HEK293 (cell line): ENCODE results near the gene SNAPIN.

Experiments used
- AEBP2 ChIP-seq: fragments of 450-650 bp; formaldehyde crosslinking; IDR thresholded peaks from 2 replicates; pipeline ENCODE4 v1.5.1; 2016; ENCODE audit warnings: missing biosample characterization, missing genetic modification characterization, borderline replicate concordance
- EGR2 ChIP-seq: fragments of 450-650 bp; formaldehyde crosslinking; IDR thresholded peaks from 2 replicates; pipeline ENCODE4 v1.5.1; 2016; ENCODE audit warnings: low read depth, missing biosample characterization, missing genetic modification characterization
- ELK4 ChIP-seq: IDR thresholded peaks from 2 replicates; pipeline ENCODE4 v1.6.1; 2011; ENCODE audit warnings: mild to moderate bottlenecking, low read depth, low read length, borderline replicate concordance
- MEIS1 ChIP-seq: sonication (generic); formaldehyde crosslinking; IDR thresholded peaks from 2 replicates; pipeline ENCODE4 v1.8.1; 2022; ENCODE audit warnings: missing genetic modification reagents, mild to moderate bottlenecking, borderline replicate concordance
- OVOL3 ChIP-seq: fragments of 450-650 bp; formaldehyde crosslinking; IDR thresholded peaks from 2 replicates; pipeline ENCODE4 v1.5.1; 2016; ENCODE audit warnings: missing biosample characterization, missing genetic modification characterization
- PRDM1 ChIP-seq: fragments of 450-650 bp; formaldehyde crosslinking; IDR thresholded peaks from 2 replicates; pipeline ENCODE4; 2016; ENCODE audit warnings: missing biosample characterization, missing genetic modification characterization
- YY2 ChIP-seq: fragments of 450-650 bp; formaldehyde crosslinking; IDR thresholded peaks from 2 replicates; pipeline ENCODE4 v1.5.1; 2016; ENCODE audit warnings: missing biosample characterization, missing genetic modification characterization
- ZBTB26 ChIP-seq: fragments of 450-650 bp; formaldehyde crosslinking; optimal IDR thresholded peaks from 2 replicates; pipeline ENCODE3; 2016; ENCODE audit warnings: missing biosample characterization, mild to moderate bottlenecking, missing genetic modification characterization
- ZEB2 ChIP-seq: fragments of 450-650 bp; formaldehyde crosslinking; IDR thresholded peaks from 2 replicates; pipeline ENCODE4 v1.5.1; 2016; ENCODE audit warnings: missing biosample characterization, missing genetic modification characterization
- ZFHX2 ChIP-seq: fragments of 450-650 bp; formaldehyde crosslinking; conservative IDR thresholded peaks from 2 replicates; pipeline ENCODE4 v1.5.1; 2016; ENCODE audit warnings: missing biosample characterization, missing genetic modification characterization
- ZNF10 ChIP-seq: fragments of 450-650 bp; formaldehyde crosslinking; IDR thresholded peaks from 2 replicates; pipeline ENCODE4 v1.5.1; 2017; ENCODE audit warnings: missing biosample characterization, missing genetic modification characterization
- ZNF132 ChIP-seq: fragments of 450-650 bp; formaldehyde crosslinking; IDR thresholded peaks from 2 replicates; pipeline ENCODE4 v1.5.1; 2017; ENCODE audit warnings: missing biosample characterization, missing genetic modification characterization, borderline replicate concordance
- ZNF184 ChIP-seq: fragments of 450-650 bp; IDR thresholded peaks from 2 replicates; pipeline ENCODE4 v1.5.1; 2018; ENCODE audit warnings: missing biosample characterization, mild to moderate bottlenecking, missing genetic modification characterization
- ZNF302 ChIP-seq: fragments of 450-650 bp; formaldehyde crosslinking; IDR thresholded peaks from 2 replicates; pipeline ENCODE4 v1.5.1; 2016; ENCODE audit warnings: missing biosample characterization, missing genetic modification characterization, low read depth
- ZNF311 ChIP-seq: fragments of 450-650 bp; formaldehyde crosslinking; IDR thresholded peaks from 2 replicates; pipeline ENCODE4 v1.5.1; 2017; ENCODE audit warnings: missing biosample characterization, missing genetic modification characterization, borderline replicate concordance
- ZNF433 ChIP-seq: fragments of 450-650 bp; formaldehyde crosslinking; IDR thresholded peaks from 2 replicates; pipeline ENCODE4 v1.5.1; 2016; ENCODE audit warnings: missing biosample characterization, missing genetic modification characterization, low read depth
- ZNF48 ChIP-seq: fragments of 450-650 bp; formaldehyde crosslinking; IDR thresholded peaks from 2 replicates; pipeline ENCODE4 v1.5.1; 2016; ENCODE audit warnings: missing biosample characterization, missing genetic modification characterization
- ZNF544 ChIP-seq: fragments of 450-650 bp; formaldehyde crosslinking; IDR thresholded peaks from 2 replicates; pipeline ENCODE4 v1.5.0; 2017; ENCODE audit warnings: missing biosample characterization, missing genetic modification characterization
- ZNF580 ChIP-seq: fragments of 450-650 bp; formaldehyde crosslinking; IDR thresholded peaks from 2 replicates; pipeline ENCODE4 v1.5.1; 2016; ENCODE audit warnings: missing biosample characterization, missing genetic modification characterization
- ZNF623 ChIP-seq: fragments of 450-650 bp; formaldehyde crosslinking; IDR thresholded peaks from 2 replicates; pipeline ENCODE4 v1.5.1; 2016; ENCODE audit warnings: missing biosample characterization, missing genetic modification characterization
- ZNF677 ChIP-seq: fragments of 450-650 bp; IDR thresholded peaks from 2 replicates; pipeline ENCODE4 v1.5.0; 2018; ENCODE audit warnings: missing biosample characterization, mild to moderate bottlenecking, missing genetic modification characterization, moderate library complexity
- TF ChIP-seq, protein P1 (sequence below): sonication (generic); formaldehyde crosslinking; IDR thresholded peaks from 2 replicates; pipeline ENCODE4 v1.8.1; 2022; ENCODE audit warnings: mild to moderate bottlenecking, moderate library complexity, missing genetic modification reagents
- TF ChIP-seq, protein P2 (sequence below): fragments of 450-650 bp; formaldehyde crosslinking; IDR thresholded peaks from 2 replicates; pipeline ENCODE4 v1.5.1; 2017; ENCODE audit warnings: missing biosample characterization, mild to moderate bottlenecking, missing genetic modification characterization, moderate library complexity
- TF ChIP-seq, protein P3 (sequence below): fragments of 450-650 bp; formaldehyde crosslinking; conservative IDR thresholded peaks from 2 replicates; pipeline ENCODE4 v1.5.1; 2016; ENCODE audit warnings: low read depth, missing biosample characterization, missing genetic modification characterization
- TF ChIP-seq, protein P4 (sequence below): fragments of 450-650 bp; formaldehyde crosslinking; IDR thresholded peaks from 2 replicates; pipeline ENCODE4 v1.5.1; 2016; ENCODE audit warnings: missing biosample characterization, missing genetic modification characterization

The SNAPIN gene

GRCh38 chr1:153633754-153634665 is 24.5 kb upstream of the SNAPIN start, which contains the start of gene CHTOP (continued):
- TF ChIP-seq, protein P1, sequence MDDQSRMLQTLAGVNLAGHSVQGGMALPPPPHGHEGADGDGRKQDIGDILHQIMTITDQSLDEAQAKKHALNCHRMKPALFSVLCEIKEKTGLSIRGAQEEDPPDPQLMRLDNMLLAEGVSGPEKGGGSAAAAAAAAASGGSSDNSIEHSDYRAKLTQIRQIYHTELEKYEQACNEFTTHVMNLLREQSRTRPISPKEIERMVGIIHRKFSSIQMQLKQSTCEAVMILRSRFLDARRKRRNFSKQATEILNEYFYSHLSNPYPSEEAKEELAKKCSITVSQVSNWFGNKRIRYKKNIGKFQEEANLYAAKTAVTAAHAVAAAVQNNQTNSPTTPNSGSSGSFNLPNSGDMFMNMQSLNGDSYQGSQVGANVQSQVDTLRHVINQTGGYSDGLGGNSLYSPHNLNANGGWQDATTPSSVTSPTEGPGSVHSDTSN (CRISPR knock-in tag): no peak
- TF ChIP-seq EGR2 (tag by site-specific recombination): peak; percentile 62; the same call in 1 of the 2 replicates
- no peak for TF ChIP-seq ZNF623 (tag by site-specific recombination)
- TF ChIP-seq, protein P2, sequence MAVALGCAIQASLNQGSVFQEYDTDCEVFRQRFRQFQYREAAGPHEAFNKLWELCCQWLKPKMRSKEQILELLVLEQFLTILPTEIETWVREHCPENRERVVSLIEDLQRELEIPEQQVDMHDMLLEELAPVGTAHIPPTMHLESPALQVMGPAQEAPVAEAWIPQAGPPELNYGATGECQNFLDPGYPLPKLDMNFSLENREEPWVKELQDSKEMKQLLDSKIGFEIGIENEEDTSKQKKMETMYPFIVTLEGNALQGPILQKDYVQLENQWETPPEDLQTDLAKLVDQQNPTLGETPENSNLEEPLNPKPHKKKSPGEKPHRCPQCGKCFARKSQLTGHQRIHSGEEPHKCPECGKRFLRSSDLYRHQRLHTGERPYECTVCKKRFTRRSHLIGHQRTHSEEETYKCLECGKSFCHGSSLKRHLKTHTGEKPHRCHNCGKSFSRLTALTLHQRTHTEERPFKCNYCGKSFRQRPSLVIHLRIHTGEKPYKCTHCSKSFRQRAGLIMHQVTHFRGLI (tag by site-specific recombination): 0 out of 2 replicates have a peak, but pooled peaks have one; percentile 24
- peak; percentile 92 for TF ChIP-seq YY2
- no peak for TF ChIP-seq ZNF580 (tag by site-specific recombination)
- TF ChIP-seq ZNF132: no peak
- TF ChIP-seq ZNF10: no peak; the same call in 1 of the 2 replicates
- TF ChIP-seq AEBP2 (tag by site-specific recombination): no peak
- TF ChIP-seq, protein P3, sequence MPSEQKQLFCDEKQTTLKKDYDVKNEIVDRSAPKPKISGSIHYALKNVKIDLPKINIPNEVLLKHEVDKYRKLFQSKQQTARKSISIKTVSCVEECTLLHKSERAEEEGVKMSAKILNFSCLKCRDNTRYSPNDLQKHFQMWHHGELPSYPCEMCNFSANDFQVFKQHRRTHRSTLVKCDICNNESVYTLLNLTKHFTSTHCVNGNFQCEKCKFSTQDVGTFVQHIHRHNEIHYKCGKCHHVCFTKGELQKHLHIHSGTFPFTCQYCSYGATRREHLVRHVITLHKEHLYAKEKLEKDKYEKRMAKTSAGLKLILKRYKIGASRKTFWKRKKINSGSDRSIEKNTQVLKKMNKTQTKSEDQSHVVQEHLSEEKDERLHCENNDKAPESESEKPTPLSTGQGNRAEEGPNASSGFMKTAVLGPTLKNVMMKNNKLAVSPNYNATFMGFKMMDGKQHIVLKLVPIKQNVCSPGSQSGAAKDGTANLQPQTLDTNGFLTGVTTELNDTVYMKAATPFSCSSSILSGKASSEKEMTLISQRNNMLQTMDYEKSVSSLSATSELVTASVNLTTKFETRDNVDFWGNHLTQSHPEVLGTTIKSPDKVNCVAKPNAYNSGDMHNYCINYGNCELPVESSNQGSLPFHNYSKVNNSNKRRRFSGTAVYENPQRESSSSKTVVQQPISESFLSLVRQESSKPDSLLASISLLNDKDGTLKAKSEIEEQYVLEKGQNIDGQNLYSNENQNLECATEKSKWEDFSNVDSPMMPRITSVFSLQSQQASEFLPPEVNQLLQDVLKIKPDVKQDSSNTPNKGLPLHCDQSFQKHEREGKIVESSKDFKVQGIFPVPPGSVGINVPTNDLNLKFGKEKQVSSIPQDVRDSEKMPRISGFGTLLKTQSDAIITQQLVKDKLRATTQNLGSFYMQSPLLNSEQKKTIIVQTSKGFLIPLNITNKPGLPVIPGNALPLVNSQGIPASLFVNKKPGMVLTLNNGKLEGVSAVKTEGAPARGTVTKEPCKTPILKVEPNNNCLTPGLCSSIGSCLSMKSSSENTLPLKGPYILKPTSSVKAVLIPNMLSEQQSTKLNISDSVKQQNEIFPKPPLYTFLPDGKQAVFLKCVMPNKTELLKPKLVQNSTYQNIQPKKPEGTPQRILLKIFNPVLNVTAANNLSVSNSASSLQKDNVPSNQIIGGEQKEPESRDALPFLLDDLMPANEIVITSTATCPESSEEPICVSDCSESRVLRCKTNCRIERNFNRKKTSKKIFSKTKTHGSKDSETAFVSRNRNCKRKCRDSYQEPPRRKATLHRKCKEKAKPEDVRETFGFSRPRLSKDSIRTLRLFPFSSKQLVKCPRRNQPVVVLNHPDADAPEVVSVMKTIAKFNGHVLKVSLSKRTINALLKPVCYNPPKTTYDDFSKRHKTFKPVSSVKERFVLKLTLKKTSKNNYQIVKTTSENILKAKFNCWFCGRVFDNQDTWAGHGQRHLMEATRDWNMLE (tag by site-specific recombination): peak; percentile 46; the same call in 1 of the 2 replicates
- TF ChIP-seq, protein P4, sequence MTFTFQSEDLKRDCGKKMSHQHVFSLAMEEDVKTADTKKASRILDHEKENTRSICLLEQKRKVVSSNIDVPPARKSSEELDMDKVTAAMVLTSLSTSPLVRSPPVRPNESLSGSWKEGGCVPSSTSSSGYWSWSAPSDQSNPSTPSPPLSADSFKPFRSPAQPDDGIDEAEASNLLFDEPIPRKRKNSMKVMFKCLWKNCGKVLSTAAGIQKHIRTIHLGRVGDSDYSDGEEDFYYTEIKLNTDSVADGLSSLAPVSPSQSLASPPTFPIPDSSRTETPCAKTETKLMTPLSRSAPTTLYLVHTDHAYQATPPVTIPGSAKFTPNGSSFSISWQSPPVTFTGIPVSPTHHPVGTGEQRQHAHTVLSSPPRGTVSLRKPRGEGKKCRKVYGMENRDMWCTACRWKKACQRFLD: no peak
- peak; percentile 34; the same call in 1 of the 2 replicates for TF ChIP-seq ZNF184 (tag by site-specific recombination)
- peak; percentile 97 for TF ChIP-seq ZEB2
- no peak for TF ChIP-seq ZNF544 (tag by site-specific recombination)
- peak; percentile 62; the same call in 1 of the 2 replicates for TF ChIP-seq ZFHX2 (tag by site-specific recombination)
- no peak for TF ChIP-seq ELK4
- no peak for TF ChIP-seq ZNF302 (tag by site-specific recombination)
- no peak for TF ChIP-seq ZNF433 (tag by site-specific recombination)
- TF ChIP-seq OVOL3 (tag by site-specific recombination): 0 out of 2 replicates have a peak, but pooled peaks have one; percentile 30
- TF ChIP-seq MEIS1 (CRISPR knock-in tag): no peak
- no peak for TF ChIP-seq ZNF48
- no peak for TF ChIP-seq PRDM1 (tag by site-specific recombination)
- TF ChIP-seq ZBTB26 (tag by site-specific recombination): peak; percentile 50
- TF ChIP-seq ZNF677: no peak
- no peak for TF ChIP-seq ZNF311 (tag by site-specific recombination)
